Liver (tissue), 9 donors: ENCODE measurements around the gene EFEMP2. TPM values are rescaled to one million over a fixed set of nuclear protein-coding genes. Genes with fewer than 3 reads are reported as not detected.

ENCODE experiments used
- DNase-seq: peaks from one replicate; pipeline ENCODE4 v3.0.0-alpha.2; 2017; ENCODE audit warnings: low spot score
- H3K27ac ChIP-seq, 2 donors: one replicate each; pipeline ENCODE4 v1.7.0; 2013; ENCODE audit warnings: inconsistent platforms in 2 of 2, low read length in 2 of 2, control low read depth in 1 of 2, low read depth in 1 of 2, mild to moderate bottlenecking in 1 of 2
- H3K27me3 ChIP-seq, 4 donors: one replicate each; pipeline versions ENCODE4 v1.6.1 to v1.7.0; 2013; ENCODE audit warnings: low read length in 3 of 4, inconsistent platforms in 1 of 4, mild to moderate bottlenecking in 1 of 4, moderate library complexity in 1 of 4; ENCODE audit not compliant: control insufficient read depth in 4 of 4, insufficient read depth in 4 of 4
- H3K36me3 ChIP-seq, 4 donors: one replicate each; pipeline versions ENCODE4 v1.6.1 to v1.7.0; 2013; ENCODE audit warnings: low read length in 3 of 4, mild to moderate bottlenecking in 3 of 4, low read depth in 1 of 4, moderate library complexity in 1 of 4; ENCODE audit not compliant: control insufficient read depth in 4 of 4, insufficient read depth in 3 of 4
- H3K4me1 ChIP-seq, 4 donors: one replicate each; pipeline versions ENCODE4 v1.6.1 to v1.7.0; 2013; ENCODE audit warnings: low read length in 3 of 4, mild to moderate bottlenecking in 3 of 4, moderate library complexity in 1 of 4; ENCODE audit not compliant: control insufficient read depth in 4 of 4, insufficient read depth in 4 of 4
- H3K4me3 ChIP-seq, 3 donors: one replicate each; pipeline versions ENCODE4 v1.6.1 to v1.7.0; 2013; ENCODE audit warnings: low read length in 3 of 3, control low read depth in 1 of 3, low read depth in 1 of 3, mild to moderate bottlenecking in 1 of 3
- H3K9ac ChIP-seq, 2 donors: one replicate each; pipeline ENCODE4 v1.7.0; 2013; ENCODE audit warnings: low read length in 2 of 2, mild to moderate bottlenecking in 2 of 2, moderate library complexity in 2 of 2, control low read depth in 1 of 2, low read depth in 1 of 2
- H3K9me3 ChIP-seq, 4 donors: one replicate each; pipeline versions ENCODE4 v1.6.1 to v1.7.0; 2013; ENCODE audit warnings: low read length in 3 of 4; ENCODE audit not compliant: control insufficient read depth in 4 of 4
- ATF3 ChIP-seq: IDR thresholded peaks from 2 replicates; pipeline ENCODE4 v1.6.1; 2016; ENCODE audit warnings: antibody characterized with exemption
- CTCF ChIP-seq: fragments of 150-350 bp; IDR thresholded peaks from 2 replicates; pipeline ENCODE4 v1.5.1; 2017; ENCODE audit warnings: improper control_type of control experiment, low read depth, low read length; ENCODE audit not compliant: missing input control
- EGR1 ChIP-seq, 2 donors: IDR thresholded peaks; 2 replicates each; pipeline ENCODE4 v1.6.1; 2016 to 2018; ENCODE audit warnings: antibody characterized with exemption in 2 of 2, low read depth in 2 of 2
- FOXA1 ChIP-seq: IDR thresholded peaks from 2 replicates; pipeline ENCODE4 v1.6.1; 2016; ENCODE audit warnings: antibody characterized with exemption
- FOXA2 ChIP-seq: IDR thresholded peaks from 2 replicates; pipeline ENCODE4 v1.6.1; 2016; ENCODE audit warnings: antibody characterized with exemption
- GABPA ChIP-seq, 2 donors: IDR thresholded peaks in 1 of 2; conservative IDR thresholded peaks in 1 of 2; 2 replicates each; pipeline ENCODE4 v1.6.1; 2016; ENCODE audit warnings: antibody characterized with exemption in 2 of 2, mild to moderate bottlenecking in 1 of 2, moderate library complexity in 1 of 2
- HNF4A ChIP-seq, 2 donors: conservative IDR thresholded peaks; 2 replicates each; pipeline ENCODE4 v1.6.1; 2016; ENCODE audit warnings: antibody characterized with exemption in 2 of 2, mild to moderate bottlenecking in 2 of 2
- HNF4G ChIP-seq: IDR thresholded peaks from 2 replicates; pipeline ENCODE4 v1.6.1; 2016; ENCODE audit warnings: antibody characterized with exemption
- JUND ChIP-seq, 2 donors: IDR thresholded peaks; 2 replicates each; pipeline ENCODE4 v1.6.1; 2016; ENCODE audit warnings: antibody characterized with exemption in 2 of 2
- MAX ChIP-seq: IDR thresholded peaks from 2 replicates; pipeline ENCODE4 v1.6.1; 2016; ENCODE audit warnings: antibody characterized with exemption
- NR2F2 ChIP-seq: IDR thresholded peaks from 2 replicates; pipeline ENCODE4 v1.6.1; 2016; ENCODE audit warnings: antibody characterized with exemption
- RAD21 ChIP-seq, 2 donors: IDR thresholded peaks; 2 replicates each; pipeline ENCODE4 v1.6.1; 2016; ENCODE audit warnings: antibody characterized with exemption in 2 of 2, mild to moderate bottlenecking in 2 of 2
- REST ChIP-seq: IDR thresholded peaks from 2 replicates; pipeline ENCODE4 v1.6.1; 2016; ENCODE audit warnings: antibody characterized with exemption, mild to moderate bottlenecking
- RXRA ChIP-seq, 2 donors: IDR thresholded peaks; 2 replicates each; pipeline ENCODE4 v1.6.1; 2017 to 2018; ENCODE audit warnings: antibody characterized with exemption in 2 of 2, mild to moderate bottlenecking in 1 of 2
- SP1 ChIP-seq: IDR thresholded peaks from 2 replicates; pipeline ENCODE4 v1.6.1; 2018; ENCODE audit warnings: antibody characterized with exemption, mild to moderate bottlenecking
- TAF1 ChIP-seq: conservative IDR thresholded peaks from 2 replicates; pipeline ENCODE4 v1.6.1; 2016; ENCODE audit warnings: antibody characterized with exemption, mild to moderate bottlenecking
- YY1 ChIP-seq: IDR thresholded peaks from 2 replicates; pipeline ENCODE4 v1.6.1; 2016; ENCODE audit warnings: antibody characterized with exemption, mild to moderate bottlenecking
- ZBTB33 ChIP-seq: IDR thresholded peaks from 2 replicates; pipeline ENCODE4 v1.6.1; 2016; ENCODE audit warnings: antibody characterized with exemption
- WGBS: extraction: QIAGEN DNeasy Blood & Tissue Kit; methylation state at CpG from one replicate; pipeline ENCODE4 v1.1.7; 2013; 5-methylcytosine and 5-hydroxymethylcytosine counted together
- polyA plus RNA-seq, 2 donors: library from polyadenylated mRNA; stranded (reverse) in 1 of 2; unstranded in 1 of 2; fragments of 200-250 nt in 1 of 2; fragments of >200 nt in 1 of 2; fragmentation: Nextera tagmentation in 1 of 2; extraction: Ambion mirVana in 1 of 2; gene quantifications; one replicate each; pipeline versions ENCODE4 v1.2.1 to v1.2.3, GENCODE V29; 2013 to 2015
- total RNA-seq, 2 donors: library from RNA; depleted of rRNA; stranded (reverse); fragments of >200 nt; gene quantifications; one replicate each; pipeline ENCODE4 v1.2.3, GENCODE V29; 2014
- donor health status: healthy.
- donor health status: healthy.
- donor health status: healthy.
- donor health status: healthy.
- donor health status: healthy.

EFEMP2 gene
- total and polyA plus RNA-seq, 4 donors = 5.0 to 10.7 (median 5.3) TPM

DNA sequence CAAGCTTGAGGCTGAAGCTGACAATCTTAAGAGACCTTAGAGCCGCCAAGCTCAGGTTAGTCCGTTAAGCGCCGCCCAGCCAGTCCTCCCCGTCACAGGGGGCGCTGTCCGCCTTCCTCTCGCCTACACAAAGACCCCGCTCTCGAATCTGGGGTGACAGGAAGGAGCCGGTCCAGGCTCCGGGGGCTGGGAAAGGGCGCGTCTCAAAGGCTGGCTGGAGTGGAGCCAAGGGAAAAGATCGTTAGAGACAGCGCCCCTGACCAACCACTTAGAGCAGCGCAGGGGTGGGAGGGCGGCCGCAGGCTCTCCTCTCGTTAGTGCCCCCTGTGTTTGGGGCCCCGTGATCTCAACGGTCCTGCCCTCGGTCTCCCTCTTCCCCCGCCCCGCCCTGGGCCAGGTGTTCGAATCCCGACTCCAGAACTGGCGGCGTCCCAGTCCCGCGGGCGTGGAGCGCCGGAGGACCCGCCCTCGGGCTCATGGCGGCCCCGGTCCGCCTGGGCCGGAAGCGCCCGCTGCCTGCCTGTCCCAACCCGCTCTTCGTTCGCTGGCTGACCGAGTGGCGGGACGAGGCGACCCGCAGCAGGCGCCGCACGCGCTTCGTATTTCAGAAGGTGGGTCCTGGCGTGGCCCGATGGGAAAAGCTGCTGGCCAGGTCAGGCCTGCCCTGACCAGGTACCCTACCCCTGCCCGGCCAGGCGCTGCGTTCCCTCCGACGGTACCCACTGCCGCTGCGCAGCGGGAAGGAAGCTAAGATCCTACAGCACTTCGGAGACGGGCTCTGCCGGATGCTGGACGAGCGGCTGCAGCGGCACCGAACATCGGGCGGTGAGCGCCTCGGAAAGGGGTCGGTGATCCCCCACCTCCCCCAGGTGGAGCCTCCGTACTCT, 12.1 kb downstream of the EFEMP2 start, which contains the start of gene MUS81:
Gene MUS81 (plus strand): TSS at position 156 of the 887 bp plus-strand sequence. CDS start 321 bp downstream, at position 477.
- TF ChIP-seq FOXA2 (peak; percentile 20), REST (peak; percentile 83), RAD21 (IDR thresholded peaks at IDR 0.05) (peak; percentile 48 to 56), ATF3 (no peak), HNF4G (no peak), CTCF (peak; percentile 79), HNF4A (conservative IDR thresholded peaks at IDR 0.05) (peak; percentile 49 to 50), EGR1 (IDR thresholded peaks at IDR 0.05; ENCODE audit: low read depth in 2 of 2) (peak in 1 of 2 donors; percentile 56), GABPA (IDR thresholded peaks at IDR 0.05 in 1 of 2, conservative IDR thresholded peaks at IDR 0.05 in 1 of 2) (peak; percentile 57 to 93), FOXA1 (peak; percentile 61), TAF1 (no peak), YY1 (peak; percentile 84), SP1 (peak; percentile 83), JUND (IDR thresholded peaks at IDR 0.05) (peak; percentile 31 to 69), NR2F2 (peak; percentile 84), RXRA (IDR thresholded peaks at IDR 0.05) (peak; percentile 63 to 65), MAX (no peak), ZBTB33 (no peak)
- peak within 1 kb of the TSS; percentile 59 to 89 (median 84) for H3K4me3 ChIP-seq
- H3K27ac ChIP-seq = peak within 1 kb of the TSS; percentile 81 to 96
- no peaks in the 10 kb centered on the region for H3K27me3 ChIP-seq
- DNase-seq = peak; percentile 99
- WGBS = under 1% methylated on average over 78 of the region's 78 CpGs
- no peaks in the 10 kb centered on the region for H3K9me3 ChIP-seq
- H3K9ac ChIP-seq = peak within 1 kb of the TSS; percentile 84 to 92
- peaks cover 10 to 32% (median 26%) of the 10 kb centered on the region in 4 donors for H3K36me3 ChIP-seq
- peaks cover 10 to 43% (median 31%) of the 10 kb centered on the region in 4 donors for H3K4me1 ChIP-seq
